Hepatocyte (in vitro differentiated cells): ENCODE data around the gene LRRC8D.

Experiments
- EZH2 ChIP-seq: fragments of 200-600 bp; sonication (generic); IDR thresholded peaks from 2 replicates; pipeline ENCODE4 v1.6.1; 2016; ENCODE audit warnings: antibody characterized with exemption, mild to moderate bottlenecking, borderline replicate concordance
- EZH2phosphoT487 ChIP-seq: fragments of 200-600 bp; sonication (generic); IDR thresholded peaks from one replicate; pipeline ENCODE4 v1.6.1; 2018; ENCODE audit warnings: antibody characterized with exemption, mild to moderate bottlenecking, low read depth, moderate library complexity; ENCODE audit not compliant: unreplicated experiment, severe bottlenecking
- TF ChIP-seq, protein P1 (sequence below): fragments of 200-600 bp; sonication (generic); IDR thresholded peaks from 2 replicates; pipeline ENCODE4 v1.5.1; 2016; ENCODE audit warnings: antibody characterized with exemption, mild to moderate bottlenecking; ENCODE audit not compliant: poor library complexity

DNA sequence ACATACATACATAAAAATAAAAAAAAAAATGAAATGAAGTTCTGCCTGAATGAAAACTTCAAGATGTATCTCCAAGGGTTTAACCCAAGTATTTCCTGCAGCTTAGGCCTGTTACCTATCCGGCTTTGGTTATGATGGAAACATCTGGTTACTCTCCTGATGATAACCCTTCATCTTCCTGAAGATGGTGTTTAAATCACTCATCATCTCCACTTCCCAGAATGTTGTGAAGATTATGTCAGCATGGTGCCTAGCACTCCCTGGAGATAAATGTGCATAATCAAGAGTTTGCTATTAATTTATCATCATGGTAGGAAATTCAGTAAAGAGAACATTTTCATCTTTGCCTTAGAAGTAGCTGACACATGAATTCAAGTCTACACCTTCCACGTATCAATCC, 121.2 kb downstream of the LRRC8D start:
- TF ChIP-seq, protein P1, sequence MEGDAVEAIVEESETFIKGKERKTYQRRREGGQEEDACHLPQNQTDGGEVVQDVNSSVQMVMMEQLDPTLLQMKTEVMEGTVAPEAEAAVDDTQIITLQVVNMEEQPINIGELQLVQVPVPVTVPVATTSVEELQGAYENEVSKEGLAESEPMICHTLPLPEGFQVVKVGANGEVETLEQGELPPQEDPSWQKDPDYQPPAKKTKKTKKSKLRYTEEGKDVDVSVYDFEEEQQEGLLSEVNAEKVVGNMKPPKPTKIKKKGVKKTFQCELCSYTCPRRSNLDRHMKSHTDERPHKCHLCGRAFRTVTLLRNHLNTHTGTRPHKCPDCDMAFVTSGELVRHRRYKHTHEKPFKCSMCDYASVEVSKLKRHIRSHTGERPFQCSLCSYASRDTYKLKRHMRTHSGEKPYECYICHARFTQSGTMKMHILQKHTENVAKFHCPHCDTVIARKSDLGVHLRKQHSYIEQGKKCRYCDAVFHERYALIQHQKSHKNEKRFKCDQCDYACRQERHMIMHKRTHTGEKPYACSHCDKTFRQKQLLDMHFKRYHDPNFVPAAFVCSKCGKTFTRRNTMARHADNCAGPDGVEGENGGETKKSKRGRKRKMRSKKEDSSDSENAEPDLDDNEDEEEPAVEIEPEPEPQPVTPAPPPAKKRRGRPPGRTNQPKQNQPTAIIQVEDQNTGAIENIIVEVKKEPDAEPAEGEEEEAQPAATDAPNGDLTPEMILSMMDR: no peak
- TF ChIP-seq EZH2 (no peak), EZH2phosphoT487 (no peak)
